DND-41 (cell line): Measurements from ENCODE around the gene PLK1.

ENCODE experiments used
- EZH2 ChIP-seq: IDR thresholded peaks from 3 replicates; pipeline ENCODE4 v1.6.1; 2012; ENCODE audit warnings: borderline replicate concordance, low read depth, mild to moderate bottlenecking, moderate library complexity, low read length, inconsistent platforms; ENCODE audit not compliant: severe bottlenecking
- TF ChIP-seq, protein P1 (sequence below): IDR thresholded peaks from 2 replicates; pipeline ENCODE4 v1.5.1; 2012; ENCODE audit warnings: borderline replicate concordance, low read length, moderate library complexity, mild to moderate bottlenecking; ENCODE audit not compliant: poor library complexity, severe bottlenecking; ENCODE audit errors: extremely low read depth

DNA sequence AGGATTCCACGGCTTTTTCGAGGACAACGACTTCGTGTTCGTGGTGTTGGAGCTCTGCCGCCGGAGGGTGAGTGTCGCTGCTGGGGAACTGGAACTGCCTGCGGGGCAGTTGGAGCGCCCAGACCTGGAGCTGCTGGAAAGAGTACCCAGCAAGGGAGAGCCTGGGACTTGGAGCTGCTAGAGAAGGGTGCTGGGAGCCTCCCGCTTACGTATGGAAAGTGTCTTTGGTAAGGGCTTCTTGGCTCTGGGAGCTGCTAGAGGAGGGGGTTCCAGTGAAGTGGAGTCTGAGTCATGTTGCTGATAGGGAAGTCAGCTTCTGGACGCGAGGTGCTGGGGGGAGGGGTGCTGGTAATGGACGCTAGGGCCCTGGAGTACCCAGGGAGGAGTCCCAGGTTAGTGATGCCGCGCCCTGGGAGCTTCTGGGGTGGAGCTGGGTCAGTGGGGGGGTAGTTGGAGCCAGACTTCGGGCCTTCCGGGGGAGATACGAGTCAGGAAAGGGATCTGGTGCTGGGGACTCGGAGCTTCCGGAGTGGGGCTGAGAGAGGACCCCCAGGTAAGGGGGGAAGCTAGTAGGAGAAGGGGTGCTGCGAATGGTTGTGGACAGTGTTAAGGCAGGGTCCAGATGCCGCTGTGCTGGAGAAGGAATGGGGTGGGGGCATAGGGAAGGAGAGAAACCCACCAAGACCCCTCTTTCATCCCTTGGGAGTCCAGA lies 741 bp downstream of the PLK1 start:
- TF ChIP-seq, protein P1, sequence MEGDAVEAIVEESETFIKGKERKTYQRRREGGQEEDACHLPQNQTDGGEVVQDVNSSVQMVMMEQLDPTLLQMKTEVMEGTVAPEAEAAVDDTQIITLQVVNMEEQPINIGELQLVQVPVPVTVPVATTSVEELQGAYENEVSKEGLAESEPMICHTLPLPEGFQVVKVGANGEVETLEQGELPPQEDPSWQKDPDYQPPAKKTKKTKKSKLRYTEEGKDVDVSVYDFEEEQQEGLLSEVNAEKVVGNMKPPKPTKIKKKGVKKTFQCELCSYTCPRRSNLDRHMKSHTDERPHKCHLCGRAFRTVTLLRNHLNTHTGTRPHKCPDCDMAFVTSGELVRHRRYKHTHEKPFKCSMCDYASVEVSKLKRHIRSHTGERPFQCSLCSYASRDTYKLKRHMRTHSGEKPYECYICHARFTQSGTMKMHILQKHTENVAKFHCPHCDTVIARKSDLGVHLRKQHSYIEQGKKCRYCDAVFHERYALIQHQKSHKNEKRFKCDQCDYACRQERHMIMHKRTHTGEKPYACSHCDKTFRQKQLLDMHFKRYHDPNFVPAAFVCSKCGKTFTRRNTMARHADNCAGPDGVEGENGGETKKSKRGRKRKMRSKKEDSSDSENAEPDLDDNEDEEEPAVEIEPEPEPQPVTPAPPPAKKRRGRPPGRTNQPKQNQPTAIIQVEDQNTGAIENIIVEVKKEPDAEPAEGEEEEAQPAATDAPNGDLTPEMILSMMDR, result peak; percentile 10
- no peak for TF ChIP-seq EZH2
